ENCODE measurements around the gene MIA2.

DNA sequence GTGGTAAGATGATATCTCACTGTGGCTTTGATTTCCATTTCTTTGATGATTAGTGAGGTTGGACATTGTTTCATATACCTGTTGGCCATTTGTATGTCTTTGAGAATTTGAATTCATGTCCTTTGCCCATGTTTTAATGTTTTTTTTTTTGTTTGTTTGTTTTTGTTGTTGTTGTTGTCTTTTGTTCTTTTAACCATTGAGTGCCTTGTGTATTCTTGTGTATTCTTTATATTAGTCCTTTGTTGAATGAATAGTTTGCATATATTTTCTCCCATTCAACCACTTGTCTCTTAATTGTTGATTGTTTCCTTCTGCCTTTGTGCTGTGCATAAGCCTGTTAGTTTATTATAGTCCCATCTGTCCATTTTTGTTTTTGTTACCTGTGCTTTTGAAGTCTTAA is 126.6 kb downstream of the MIA2 start:
- TF ChIP-seq, protein P1, sequence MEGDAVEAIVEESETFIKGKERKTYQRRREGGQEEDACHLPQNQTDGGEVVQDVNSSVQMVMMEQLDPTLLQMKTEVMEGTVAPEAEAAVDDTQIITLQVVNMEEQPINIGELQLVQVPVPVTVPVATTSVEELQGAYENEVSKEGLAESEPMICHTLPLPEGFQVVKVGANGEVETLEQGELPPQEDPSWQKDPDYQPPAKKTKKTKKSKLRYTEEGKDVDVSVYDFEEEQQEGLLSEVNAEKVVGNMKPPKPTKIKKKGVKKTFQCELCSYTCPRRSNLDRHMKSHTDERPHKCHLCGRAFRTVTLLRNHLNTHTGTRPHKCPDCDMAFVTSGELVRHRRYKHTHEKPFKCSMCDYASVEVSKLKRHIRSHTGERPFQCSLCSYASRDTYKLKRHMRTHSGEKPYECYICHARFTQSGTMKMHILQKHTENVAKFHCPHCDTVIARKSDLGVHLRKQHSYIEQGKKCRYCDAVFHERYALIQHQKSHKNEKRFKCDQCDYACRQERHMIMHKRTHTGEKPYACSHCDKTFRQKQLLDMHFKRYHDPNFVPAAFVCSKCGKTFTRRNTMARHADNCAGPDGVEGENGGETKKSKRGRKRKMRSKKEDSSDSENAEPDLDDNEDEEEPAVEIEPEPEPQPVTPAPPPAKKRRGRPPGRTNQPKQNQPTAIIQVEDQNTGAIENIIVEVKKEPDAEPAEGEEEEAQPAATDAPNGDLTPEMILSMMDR (conservative IDR thresholded peaks at IDR 0.05; ENCODE audit: low read depth in 2 of 2), result no peak
- TF ChIP-seq POLR2AphosphoS5 (IDR thresholded peaks at IDR 0.05; ENCODE audit: low read depth) (no peak), EZH2 (IDR thresholded peaks at IDR 0.05; ENCODE audit: low read depth, unreplicated experiment) (no peak), ZNF331 (CRISPR knock-in tag; IDR thresholded peaks at IDR 0.05; ENCODE audit: low read depth) (no peak)
- TF ChIP-seq, protein P2, sequence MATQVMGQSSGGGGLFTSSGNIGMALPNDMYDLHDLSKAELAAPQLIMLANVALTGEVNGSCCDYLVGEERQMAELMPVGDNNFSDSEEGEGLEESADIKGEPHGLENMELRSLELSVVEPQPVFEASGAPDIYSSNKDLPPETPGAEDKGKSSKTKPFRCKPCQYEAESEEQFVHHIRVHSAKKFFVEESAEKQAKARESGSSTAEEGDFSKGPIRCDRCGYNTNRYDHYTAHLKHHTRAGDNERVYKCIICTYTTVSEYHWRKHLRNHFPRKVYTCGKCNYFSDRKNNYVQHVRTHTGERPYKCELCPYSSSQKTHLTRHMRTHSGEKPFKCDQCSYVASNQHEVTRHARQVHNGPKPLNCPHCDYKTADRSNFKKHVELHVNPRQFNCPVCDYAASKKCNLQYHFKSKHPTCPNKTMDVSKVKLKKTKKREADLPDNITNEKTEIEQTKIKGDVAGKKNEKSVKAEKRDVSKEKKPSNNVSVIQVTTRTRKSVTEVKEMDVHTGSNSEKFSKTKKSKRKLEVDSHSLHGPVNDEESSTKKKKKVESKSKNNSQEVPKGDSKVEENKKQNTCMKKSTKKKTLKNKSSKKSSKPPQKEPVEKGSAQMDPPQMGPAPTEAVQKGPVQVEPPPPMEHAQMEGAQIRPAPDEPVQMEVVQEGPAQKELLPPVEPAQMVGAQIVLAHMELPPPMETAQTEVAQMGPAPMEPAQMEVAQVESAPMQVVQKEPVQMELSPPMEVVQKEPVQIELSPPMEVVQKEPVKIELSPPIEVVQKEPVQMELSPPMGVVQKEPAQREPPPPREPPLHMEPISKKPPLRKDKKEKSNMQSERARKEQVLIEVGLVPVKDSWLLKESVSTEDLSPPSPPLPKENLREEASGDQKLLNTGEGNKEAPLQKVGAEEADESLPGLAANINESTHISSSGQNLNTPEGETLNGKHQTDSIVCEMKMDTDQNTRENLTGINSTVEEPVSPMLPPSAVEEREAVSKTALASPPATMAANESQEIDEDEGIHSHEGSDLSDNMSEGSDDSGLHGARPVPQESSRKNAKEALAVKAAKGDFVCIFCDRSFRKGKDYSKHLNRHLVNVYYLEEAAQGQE (IDR thresholded peaks at IDR 0.05; ENCODE audit: unreplicated experiment), result no peak
- TF ChIP-seq, protein P3, sequence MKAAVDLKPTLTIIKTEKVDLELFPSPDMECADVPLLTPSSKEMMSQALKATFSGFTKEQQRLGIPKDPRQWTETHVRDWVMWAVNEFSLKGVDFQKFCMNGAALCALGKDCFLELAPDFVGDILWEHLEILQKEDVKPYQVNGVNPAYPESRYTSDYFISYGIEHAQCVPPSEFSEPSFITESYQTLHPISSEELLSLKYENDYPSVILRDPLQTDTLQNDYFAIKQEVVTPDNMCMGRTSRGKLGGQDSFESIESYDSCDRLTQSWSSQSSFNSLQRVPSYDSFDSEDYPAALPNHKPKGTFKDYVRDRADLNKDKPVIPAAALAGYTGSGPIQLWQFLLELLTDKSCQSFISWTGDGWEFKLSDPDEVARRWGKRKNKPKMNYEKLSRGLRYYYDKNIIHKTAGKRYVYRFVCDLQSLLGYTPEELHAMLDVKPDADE (IDR thresholded peaks at IDR 0.05), result no peak
